Measurements from ENCODE around the gene IRF6. TPM values are rescaled to one million over a fixed set of nuclear protein-coding genes. Genes with fewer than 3 reads are reported as not detected.

IRF6 gene
- total and polyA plus RNA-seq, 11 donors: 1.5 to 99.4 (median 41.9) TPM

- WGBS, 4 donors: 75 to 85% (median 79%) methylated on average over 6 of the region's 6 CpGs
Measured at GRCh38 chr1:209815931-209816341, 10.0 kb upstream of the IRF6 start.

GRCh38 chr1:209815490-209815889, 9.5 kb upstream of the IRF6 start:
- no peak overlapping the region for H3K27ac ChIP-seq
- H3K27me3 ChIP-seq: peaks cover 0 to 5% (median 0%) of the 10 kb centered on the region in 9 donors
- 81 to 90% (median 87%) methylated on average over 3 of the region's 3 CpGs for WGBS, 4 donors
- ATAC-seq: no peak
- no peaks in the 10 kb centered on the region for H3K4me1 ChIP-seq
- intact Hi-C loops (cut with DNase I): loop anchor here in 1 of 10 donors (10.0 kb wide), 1 partner anchor 241 kb away; no protein-coding TSS in a partner anchor
- DNase-seq: no peak
- H3K36me3 ChIP-seq: no peaks in the 10 kb centered on the region
- TF ChIP-seq POLR2A (IDR thresholded peaks at IDR 0.05): no peak
- no peak for TF ChIP-seq CTCF (IDR thresholded peaks at IDR 0.05)
- no peak overlapping the region for H3K4me3 ChIP-seq
- H3K9me3 ChIP-seq: no peaks in the 10 kb centered on the region

More at GRCh38 chr1:209815931-209816341, 10.0 kb upstream of the IRF6 start:
- Histone ChIP-seq H3K4me1 (no peaks in the 10 kb centered on the region), H3K4me3 (no peak overlapping the region), H3K27ac (no peak overlapping the region), H3K36me3 (no peaks in the 10 kb centered on the region), H3K27me3 (peaks cover 0 to 5% (median 0%) of the 10 kb centered on the region in 9 donors), H3K9me3 (no peaks in the 10 kb centered on the region)
- ATAC-seq: no peak
- intact Hi-C loops (cut with DNase I): loop anchor here in 1 of 10 donors (10.0 kb wide), 1 partner anchor 241 kb away; no protein-coding TSS in a partner anchor
- no peak for DNase-seq
- TF ChIP-seq POLR2A (IDR thresholded peaks at IDR 0.05): no peak
- no peak for TF ChIP-seq CTCF (IDR thresholded peaks at IDR 0.05)

- 86 to 91% (median 87%) methylated on average over 4 of the region's 4 CpGs for WGBS, 4 donors
- intact Hi-C loops (cut with DNase I): loop anchor here in 1 of 10 donors (10.0 kb wide), 1 partner anchor 239 kb away; no protein-coding TSS in a partner anchor
- DNase-seq: no peak
- Histone ChIP-seq H3K4me1 (no peaks in the 10 kb centered on the region), H3K4me3 (no peak overlapping the region), H3K27ac (no peak overlapping the region), H3K27me3 (no peaks in the 10 kb centered on the region), H3K36me3 (no peaks in the 10 kb centered on the region), H3K9me3 (no peaks in the 10 kb centered on the region)
- no peak for ATAC-seq
- TF ChIP-seq POLR2A (IDR thresholded peaks at IDR 0.05) (no peak), CTCF (IDR thresholded peaks at IDR 0.05) (no peak)
Measured at GRCh38 chr1:209813902-209814301, 8.0 kb upstream of the IRF6 start.

- Histone ChIP-seq H3K27me3 (no peaks in the 10 kb centered on the region), H3K9me3 (no peaks in the 10 kb centered on the region), H3K27ac (no peak overlapping the region), H3K4me3 (no peak overlapping the region), H3K36me3 (no peaks in the 10 kb centered on the region), H3K4me1 (peaks cover 0 to 26% (median 9%) of the 10 kb centered on the region in 12 donors)
- no peak for ATAC-seq
- intact Hi-C loops (cut with DNase I): loop anchor here in 1 of 10 donors (10.0 kb wide), 1 partner anchor 236 kb away; no protein-coding TSS in a partner anchor
- DNase-seq: no peak
- WGBS, 4 donors: 75 to 90% (median 84%) methylated on average over 5 of the region's 5 CpGs
- no peak for TF ChIP-seq POLR2A (IDR thresholded peaks at IDR 0.05)
- no peak for TF ChIP-seq CTCF (IDR thresholded peaks at IDR 0.05)
Measured at GRCh38 chr1:209810783-209811182, 4.8 kb upstream of the IRF6 start.
